DOHH2 (cell line): ENCODE results near the gene GREB1.

Experiments
- H3F3A ChIP-seq: fragments of 200-600 bp; sonication (generic), shearing (Covaris generic); 2 replicates; pipeline ENCODE4 v1.6.0; 2016; ENCODE audit warnings: antibody characterized with exemption, mild to moderate bottlenecking; ENCODE audit not compliant: control insufficient read depth, insufficient read depth
- H3K27ac ChIP-seq: fragments of 200-600 bp; sonication (generic); 2 replicates; pipeline ENCODE4 v1.5.1; 2014; ENCODE audit warnings: low read depth, mild to moderate bottlenecking, low read length, moderate library complexity
- H3K27me3 ChIP-seq: fragments of 200-600 bp; sonication (generic); 2 replicates; pipeline ENCODE4 v1.6.1; 2014; ENCODE audit warnings: mild to moderate bottlenecking, low read length, mixed read lengths; ENCODE audit not compliant: control insufficient read depth
- H3K36me3 ChIP-seq: fragments of 200-600 bp; sonication (generic); 2 replicates; pipeline ENCODE4 v1.6.1; 2014; ENCODE audit warnings: mild to moderate bottlenecking, low read length, moderate library complexity, mixed read lengths; ENCODE audit not compliant: control insufficient read depth
- H3K4me1 ChIP-seq: fragments of 200-600 bp; sonication (generic); 2 replicates; pipeline ENCODE4 v1.6.1; 2014; ENCODE audit warnings: mild to moderate bottlenecking, low read length, mixed read lengths; ENCODE audit not compliant: control insufficient read depth
- H3K4me2 ChIP-seq: fragments of 200-600 bp; sonication (generic); 2 replicates; pipeline ENCODE4 v1.6.0; 2014; ENCODE audit warnings: mild to moderate bottlenecking, low read length, moderate library complexity
- H3K4me3 ChIP-seq: fragments of 200-600 bp; sonication (generic); 2 replicates; pipeline ENCODE4 v1.5.1; 2014; ENCODE audit warnings: mild to moderate bottlenecking, low read length, mixed read lengths
- H3K79me2 ChIP-seq: fragments of 200-600 bp; sonication (generic); 2 replicates; pipeline ENCODE4 v1.6.1; 2014; ENCODE audit warnings: mild to moderate bottlenecking, low read length, mixed read lengths; ENCODE audit not compliant: control insufficient read depth
- H3K9me2 ChIP-seq: fragments of 200-600 bp; sonication (generic); replicated peaks from 2 replicates; pipeline ENCODE4 v1.6.1; 2014; ENCODE audit warnings: mild to moderate bottlenecking, low read length, mixed read lengths; ENCODE audit not compliant: control insufficient read depth
- H3K9me3 ChIP-seq: fragments of 200-600 bp; sonication (generic); 2 replicates; pipeline ENCODE4 v1.6.1; 2014; ENCODE audit warnings: antibody characterized with exemption, low read length, mixed read lengths; ENCODE audit not compliant: control insufficient read depth, insufficient read depth
- H4K20me1 ChIP-seq: fragments of 200-600 bp; sonication (generic); 2 replicates; pipeline ENCODE4 v1.6.0; 2014; ENCODE audit warnings: low read depth, mild to moderate bottlenecking, antibody characterized with exemption, low read length, moderate library complexity; ENCODE audit not compliant: control insufficient read depth, insufficient read depth
- CTCF ChIP-seq: fragments of 200-600 bp; sonication (generic); IDR thresholded peaks from one replicate; pipeline ENCODE4 v1.5.1; 2014; ENCODE audit warnings: antibody characterized with exemption, mild to moderate bottlenecking, low read depth, low read length; ENCODE audit not compliant: poor library complexity, severe bottlenecking
- EZH2phosphoT487 ChIP-seq: fragments of 200-600 bp; sonication (generic); IDR thresholded peaks from 2 replicates; pipeline ENCODE4 v1.6.1; 2017; ENCODE audit warnings: borderline replicate concordance, mild to moderate bottlenecking, antibody characterized with exemption, low read length, moderate library complexity, mixed read lengths

GREB1 gene

GRCh38 chr2:11556101-11556806, 22.4 kb downstream of the GREB1 start:
- no peaks in the 10 kb centered on the region for H3K36me3 ChIP-seq
- no peaks in the 10 kb centered on the region; the same call in 1 of the 2 replicates for H4K20me1 ChIP-seq
- no peak for TF ChIP-seq EZH2phosphoT487
- no peak for TF ChIP-seq CTCF
- no peak overlapping the region for H3K4me3 ChIP-seq
- no peaks in the 10 kb centered on the region for H3K79me2 ChIP-seq
- H3F3A ChIP-seq: no peaks in the 10 kb centered on the region
- H3K4me1 ChIP-seq: no peaks in the 10 kb centered on the region
- peaks cover 33% of the 10 kb centered on the region for H3K27me3 ChIP-seq
- no peak overlapping the region for H3K4me2 ChIP-seq
- no peaks in the 10 kb centered on the region for H3K9me2 ChIP-seq
- H3K9me3 ChIP-seq: no peaks in the 10 kb centered on the region
- no peak overlapping the region for H3K27ac ChIP-seq

- TF ChIP-seq CTCF (no peak), EZH2phosphoT487 (no peak)
- Histone ChIP-seq H3K4me3 (no peak overlapping the region), H4K20me1 (no peaks in the 10 kb centered on the region; the same call in 1 of the 2 replicates), H3K4me2 (no peak overlapping the region), H3K36me3 (no peaks in the 10 kb centered on the region), H3F3A (no peaks in the 10 kb centered on the region), H3K27me3 (peaks cover 33% of the 10 kb centered on the region), H3K9me3 (no peaks in the 10 kb centered on the region), H3K27ac (no peak overlapping the region), H3K9me2 (no peaks in the 10 kb centered on the region), H3K79me2 (no peaks in the 10 kb centered on the region), H3K4me1 (no peaks in the 10 kb centered on the region)
These were observed 24.5 kb downstream of the GREB1 start for GRCh38 chr2:11558214-11558886.

GRCh38 chr2:11559066-11559785, 25.4 kb downstream of the GREB1 start:
- Histone ChIP-seq H3K4me2 (no peak overlapping the region), H3K4me1 (no peaks in the 10 kb centered on the region), H3K36me3 (no peaks in the 10 kb centered on the region), H3K9me2 (no peaks in the 10 kb centered on the region), H3K27me3 (peaks cover 28% of the 10 kb centered on the region), H3K9me3 (no peaks in the 10 kb centered on the region), H3F3A (no peaks in the 10 kb centered on the region), H3K4me3 (no peak overlapping the region), H3K79me2 (no peaks in the 10 kb centered on the region), H4K20me1 (no peaks in the 10 kb centered on the region; the same call in 1 of the 2 replicates), H3K27ac (no peak overlapping the region)
- TF ChIP-seq EZH2phosphoT487: no peak
- TF ChIP-seq CTCF: no peak
